ENCODE data around the gene NOS1AP.
A peak's percentile ranks its signal among the peaks of the same experiment; 100 is the strongest.

NOS1AP gene

GRCh38 chr1:162165528-162165927 is 96.0 kb downstream of the NOS1AP start:
- no peak for TF ChIP-seq REST (IDR thresholded peaks at IDR 0.05; ENCODE audit: insufficient read depth in 1 of 2, low read depth in 2 of 2, low read length in 2 of 2)
- no peak for TF ChIP-seq FOXP2 (optimal IDR thresholded peaks at IDR 0.05; ENCODE audit: borderline replicate concordance, extremely low read depth, extremely low read length, insufficient read depth)
- TF ChIP-seq POLR2AphosphoS5 (IDR thresholded peaks at IDR 0.05; ENCODE audit: low read depth, low read length): no peak
- no peak for TF ChIP-seq SIN3A (IDR thresholded peaks at IDR 0.05; ENCODE audit: borderline replicate concordance, insufficient read depth, low read length)
- TF ChIP-seq TAF1 (IDR thresholded peaks at IDR 0.05; ENCODE audit: borderline replicate concordance, insufficient read depth, low read length): no peak

GRCh38 chr1:162166917-162167615 is 97.6 kb downstream of the NOS1AP start:
- TF ChIP-seq REST (IDR thresholded peaks at IDR 0.05; ENCODE audit: insufficient read depth in 1 of 2, low read depth in 2 of 2, low read length in 2 of 2) (no peak), FOXP2 (optimal IDR thresholded peaks at IDR 0.05; ENCODE audit: borderline replicate concordance, extremely low read depth, extremely low read length, insufficient read depth) (no peak), SIN3A (IDR thresholded peaks at IDR 0.05; ENCODE audit: borderline replicate concordance, insufficient read depth, low read length) (no peak), TAF1 (IDR thresholded peaks at IDR 0.05; ENCODE audit: borderline replicate concordance, insufficient read depth, low read length) (no peak), POLR2AphosphoS5 (IDR thresholded peaks at IDR 0.05; ENCODE audit: low read depth, low read length) (no peak)

DNA sequence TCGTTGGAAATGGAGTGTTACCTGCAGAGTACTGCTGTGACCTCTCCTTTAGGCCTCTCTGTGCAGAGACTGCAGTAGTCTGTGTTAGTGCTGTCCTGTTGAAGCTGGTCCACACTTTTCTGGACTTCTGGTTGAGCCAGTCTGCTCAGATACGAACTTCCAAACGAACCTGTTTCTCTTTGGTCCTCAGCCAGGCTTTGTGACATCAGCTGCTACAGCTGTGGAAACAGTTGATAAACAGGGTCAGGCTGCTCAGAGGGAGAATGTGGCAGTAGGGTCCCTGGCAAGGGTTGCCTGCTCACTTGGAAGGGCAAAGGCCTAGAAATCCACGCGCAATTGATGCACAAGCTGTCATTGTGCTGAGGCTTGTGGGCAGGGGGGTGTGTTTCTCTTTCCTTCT is 98.8 kb downstream of the NOS1AP start:
- no peak for TF ChIP-seq SIN3A (IDR thresholded peaks at IDR 0.05; ENCODE audit: borderline replicate concordance, insufficient read depth, low read length)
- TF ChIP-seq REST (IDR thresholded peaks at IDR 0.05; ENCODE audit: insufficient read depth in 1 of 2, low read depth in 2 of 2, low read length in 2 of 2): no peak
- TF ChIP-seq TAF1 (IDR thresholded peaks at IDR 0.05; ENCODE audit: borderline replicate concordance, insufficient read depth, low read length): no peak
- no peak for TF ChIP-seq POLR2AphosphoS5 (IDR thresholded peaks at IDR 0.05; ENCODE audit: low read depth, low read length)
- TF ChIP-seq FOXP2 (optimal IDR thresholded peaks at IDR 0.05; ENCODE audit: borderline replicate concordance, extremely low read depth, extremely low read length, insufficient read depth): no peak

DNA sequence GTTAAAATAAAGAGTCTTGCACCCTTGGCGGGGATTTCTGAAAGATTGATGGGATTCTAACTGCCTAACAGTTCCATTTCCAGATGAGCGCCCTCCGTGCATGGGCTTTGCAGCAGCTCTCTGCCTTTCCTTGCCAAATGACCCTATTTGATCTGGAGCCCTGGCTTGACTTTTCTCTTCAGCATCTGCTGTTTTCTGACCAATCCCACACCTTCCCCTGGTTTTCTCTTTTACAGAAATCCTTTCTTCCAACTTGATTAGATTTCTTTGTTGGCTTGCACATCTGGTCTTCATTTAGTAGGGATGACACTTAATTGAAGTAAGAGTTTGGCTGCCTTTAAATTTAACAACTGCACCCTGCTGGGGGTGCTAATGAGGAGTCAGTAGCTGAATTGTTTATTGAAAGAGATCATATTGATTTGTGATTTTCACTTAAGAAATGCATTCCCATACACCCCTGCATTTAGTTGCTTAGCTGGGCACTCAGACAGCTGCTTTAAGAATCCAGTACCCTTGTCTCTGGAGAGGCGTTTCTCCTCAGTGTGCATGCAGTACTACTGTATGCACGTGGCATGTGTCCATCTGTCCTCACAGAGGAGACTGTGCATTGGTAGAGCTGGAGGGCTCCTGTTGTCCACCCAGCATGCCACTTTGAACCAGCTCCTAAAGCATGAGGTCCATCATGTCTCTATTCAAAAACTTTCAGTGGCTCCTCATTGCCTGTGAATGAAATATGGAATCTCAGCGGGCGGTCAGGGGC is 99.7 kb downstream of the NOS1AP start:
- TF ChIP-seq SIN3A (IDR thresholded peaks at IDR 0.05; ENCODE audit: borderline replicate concordance, insufficient read depth, low read length): peak; percentile 42; the same call in 1 of the 2 replicates
- no peak for TF ChIP-seq TAF1 (IDR thresholded peaks at IDR 0.05; ENCODE audit: borderline replicate concordance, insufficient read depth, low read length)
- TF ChIP-seq REST (IDR thresholded peaks at IDR 0.05; ENCODE audit: insufficient read depth in 1 of 2, low read depth in 2 of 2, low read length in 2 of 2): 0 out of 4 replicates have a peak, but pooled peaks of 1 of the 2 experiments have one; percentile 6
- no peak for TF ChIP-seq POLR2AphosphoS5 (IDR thresholded peaks at IDR 0.05; ENCODE audit: low read depth, low read length)

Data from PFSK-1 (cell line).